Stimulated activated CD4-positive, alpha-beta T cell treated with anti-CD3 and anti-CD28 coated beads, TNF-alpha, amount 100 ng/mL, for 48 hours (primary cell): ENCODE measurements around the gene CTDP1.
A peak's percentile ranks its signal among the peaks of the same experiment; 100 is the strongest.

Experiments used
- DNase-seq, 3 donors: peaks; one replicate each; pipeline ENCODE4 v3.0.0-alpha.2; 2020; ENCODE audit warnings: low read depth in 3 of 3

Gene CTDP1

DNA sequence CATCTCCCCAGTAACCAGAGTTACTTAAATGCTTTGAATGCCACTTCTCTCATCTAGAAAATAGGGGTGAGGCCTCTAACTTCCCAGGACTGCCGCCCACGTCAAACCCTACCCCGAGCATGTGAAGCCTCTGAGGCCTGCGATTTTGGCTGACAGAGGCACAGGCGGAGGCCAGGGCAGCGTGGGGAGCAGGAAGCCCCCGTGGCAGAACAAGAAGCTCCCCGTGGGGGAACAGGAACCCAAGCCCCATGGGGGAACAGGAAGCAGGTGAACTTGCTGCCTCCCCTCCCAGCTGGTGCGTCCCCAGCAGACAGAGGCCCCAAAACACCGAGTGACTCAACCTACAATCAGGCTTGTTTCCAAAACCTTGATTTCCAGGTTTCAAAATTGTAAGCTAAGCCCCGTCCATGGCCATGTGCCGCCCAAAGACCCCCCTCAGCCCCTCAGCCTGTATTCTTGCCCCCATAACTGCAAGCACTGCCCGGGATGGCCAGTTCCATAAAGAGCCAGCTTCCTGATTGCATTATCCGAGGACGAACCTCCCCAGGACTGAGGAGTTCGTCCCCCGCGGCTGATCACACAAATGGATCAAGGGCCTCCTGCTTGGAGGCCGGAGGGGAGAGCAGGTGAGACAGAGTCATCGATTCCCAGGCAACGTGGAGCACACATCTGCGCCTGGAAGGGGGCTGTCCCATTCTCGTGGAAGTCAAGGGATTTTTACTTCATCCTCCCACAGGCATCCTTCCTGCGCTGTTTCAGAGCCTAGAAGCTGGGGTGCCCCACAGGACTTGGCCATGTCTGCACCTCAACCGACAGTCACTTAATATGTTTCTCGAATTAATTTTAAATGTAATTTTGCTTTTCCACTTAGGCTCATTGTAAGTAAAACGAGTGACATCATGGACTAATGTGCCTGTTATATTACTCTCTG is 36.3 kb upstream of the CTDP1 start:
- no peak for DNase-seq

DNA sequence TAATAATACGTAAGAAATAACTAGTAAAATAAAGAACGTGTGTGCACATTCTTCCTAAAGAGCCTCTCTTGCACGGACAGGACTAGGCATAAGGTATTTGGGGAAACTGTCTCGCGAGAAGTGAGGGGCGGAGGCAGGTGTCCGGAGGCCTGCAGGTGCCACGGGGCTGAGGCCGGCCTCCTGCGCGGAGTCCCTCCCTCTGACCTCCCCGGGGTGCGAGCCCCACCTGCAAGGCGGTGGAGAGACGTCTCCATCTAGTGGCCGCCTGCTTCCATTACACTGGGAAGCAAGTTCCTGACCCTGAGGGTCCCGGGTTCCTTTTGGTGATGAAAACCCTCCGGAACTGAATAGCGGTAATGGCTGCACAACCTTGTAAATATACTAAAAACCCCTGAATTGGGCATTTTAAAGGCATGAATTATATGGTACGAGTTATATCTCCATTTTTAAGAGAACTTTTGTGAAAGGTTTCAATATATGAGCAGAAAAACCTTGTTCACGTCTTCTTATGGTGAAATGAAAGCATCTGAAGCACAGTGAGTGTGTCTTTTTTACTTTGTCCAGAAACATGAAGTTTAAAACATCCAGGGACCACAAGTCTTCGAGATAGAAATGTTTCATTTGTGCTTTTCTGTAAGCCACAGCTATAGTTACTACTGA is 35.5 kb upstream of the CTDP1 start:
- DNase-seq, result peak; percentile 47 to 61 (median 59)

DNA sequence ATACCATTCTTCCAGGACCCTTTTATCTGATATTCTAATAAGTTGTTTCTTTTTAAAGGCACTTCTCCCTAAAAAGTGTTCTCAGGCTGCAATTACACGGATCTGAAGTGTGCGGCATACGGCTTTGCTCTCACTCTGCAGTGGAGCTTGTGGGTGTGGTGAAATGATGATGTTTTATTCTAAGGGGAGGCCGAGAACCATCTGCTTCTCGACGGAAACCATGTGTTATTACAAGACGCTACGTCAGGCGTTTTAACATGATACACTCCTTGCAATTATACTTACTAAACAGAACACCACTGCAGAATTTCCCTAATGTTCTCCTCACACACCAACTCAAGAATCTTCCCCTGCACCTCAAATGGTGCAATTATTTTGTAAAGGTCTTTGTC is 34.9 kb upstream of the CTDP1 start:
- no peak for DNase-seq

DNA sequence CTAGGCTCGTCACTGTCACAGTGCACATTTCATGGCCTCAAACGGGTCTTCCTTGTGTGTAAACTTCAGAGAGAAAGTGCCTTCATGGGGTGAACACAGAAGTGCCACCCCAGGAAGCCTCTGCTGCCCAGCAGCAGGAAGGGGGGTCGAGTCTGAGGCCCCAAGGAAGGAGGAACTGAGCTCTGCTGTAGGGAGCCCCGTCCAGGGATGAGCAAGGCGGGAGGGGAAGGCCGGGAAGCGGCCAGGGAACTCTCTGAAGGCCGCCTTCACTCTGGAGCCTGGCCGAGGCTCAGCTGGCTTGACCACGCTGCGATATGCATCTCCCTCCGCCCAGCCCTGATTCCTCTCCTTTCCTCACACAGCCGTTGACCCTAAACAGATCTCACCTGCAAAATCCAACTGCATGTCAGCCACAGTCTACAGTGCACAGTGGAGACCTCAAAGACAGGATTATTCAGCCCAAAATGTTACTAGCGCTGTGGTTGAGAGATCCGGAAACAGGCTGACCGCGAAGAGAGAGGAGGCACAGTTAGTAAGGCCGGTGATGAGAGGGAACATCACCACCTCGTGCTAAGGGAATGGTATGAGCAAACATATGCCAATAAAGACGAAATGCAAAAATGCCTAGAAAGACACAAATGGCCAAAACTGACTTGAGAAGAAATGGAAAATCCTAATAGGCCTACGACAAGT is 34.2 kb upstream of the CTDP1 start:
- no peak for DNase-seq

DNA sequence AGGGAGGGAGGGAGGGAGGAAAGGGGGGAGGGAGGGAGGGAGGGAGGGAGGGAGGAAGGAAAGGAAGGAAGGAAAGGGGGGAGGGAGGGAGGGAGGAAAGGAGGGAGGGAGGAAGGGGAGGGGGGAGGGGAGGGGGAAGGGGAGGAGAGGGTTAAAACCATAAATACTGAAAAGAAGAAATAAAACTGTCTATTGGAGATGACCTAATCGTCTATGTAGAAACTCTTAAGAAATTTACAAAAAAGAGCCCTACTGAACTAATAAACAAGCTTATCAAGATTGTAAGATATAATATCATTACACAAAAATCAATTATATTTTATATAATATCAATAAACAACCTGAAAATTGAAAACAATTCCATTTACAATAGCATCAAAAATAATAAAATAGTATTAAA is 32.3 kb upstream of the CTDP1 start:
- no peak for DNase-seq

DNA sequence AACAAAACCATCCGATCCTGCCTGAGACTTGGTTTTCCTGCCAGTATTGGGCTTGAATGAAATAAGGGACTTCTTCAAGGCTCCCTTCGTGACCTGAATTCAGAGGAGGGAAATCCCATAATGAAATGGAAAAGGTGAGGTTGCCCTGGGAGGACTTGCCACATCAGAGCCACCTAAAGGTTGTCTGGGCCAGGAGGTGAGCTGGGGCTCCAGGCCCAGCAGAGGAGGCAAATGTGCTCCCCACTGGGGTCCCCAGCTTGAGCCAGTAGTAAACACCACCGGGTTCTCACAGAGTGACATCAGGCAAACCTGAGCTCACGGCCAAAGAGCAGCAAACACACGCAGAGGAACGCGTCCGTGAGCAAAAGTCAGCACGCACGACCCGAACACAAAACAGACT is 28.6 kb upstream of the CTDP1 start:
- DNase-seq, result no peak

DNA sequence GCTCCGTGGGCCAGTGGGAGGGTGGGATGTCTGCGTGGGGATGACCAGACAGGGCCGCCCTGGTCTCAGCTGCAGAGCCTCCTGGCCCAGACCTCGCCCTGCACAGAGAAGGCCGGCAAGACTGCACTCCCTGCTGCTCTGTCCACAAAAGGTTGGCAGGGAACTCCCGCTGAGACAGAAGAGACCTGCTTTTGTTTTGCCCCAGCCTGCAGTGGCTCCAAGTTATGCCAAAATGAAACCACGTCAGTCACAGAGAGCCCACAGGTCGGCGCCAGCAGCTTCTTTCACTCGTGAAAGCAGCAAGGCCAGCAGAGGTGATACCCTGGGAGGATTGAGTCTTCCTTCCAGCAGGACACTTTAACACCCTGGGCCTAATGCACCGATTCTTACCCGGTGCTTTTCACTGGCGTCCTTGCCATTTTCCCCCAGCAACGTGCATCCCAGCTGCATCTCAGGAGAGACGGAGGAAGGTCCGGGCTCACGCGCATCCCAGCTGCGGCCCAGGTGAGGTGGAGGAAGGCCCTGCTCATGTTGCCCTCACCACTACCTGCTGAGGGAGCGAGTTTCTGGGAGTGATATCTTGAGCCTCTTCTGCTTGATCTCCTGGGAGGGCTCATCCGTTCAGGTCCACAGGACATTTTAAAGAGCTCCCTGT is 22.1 kb upstream of the CTDP1 start:
- DNase-seq, result no peak

DNA sequence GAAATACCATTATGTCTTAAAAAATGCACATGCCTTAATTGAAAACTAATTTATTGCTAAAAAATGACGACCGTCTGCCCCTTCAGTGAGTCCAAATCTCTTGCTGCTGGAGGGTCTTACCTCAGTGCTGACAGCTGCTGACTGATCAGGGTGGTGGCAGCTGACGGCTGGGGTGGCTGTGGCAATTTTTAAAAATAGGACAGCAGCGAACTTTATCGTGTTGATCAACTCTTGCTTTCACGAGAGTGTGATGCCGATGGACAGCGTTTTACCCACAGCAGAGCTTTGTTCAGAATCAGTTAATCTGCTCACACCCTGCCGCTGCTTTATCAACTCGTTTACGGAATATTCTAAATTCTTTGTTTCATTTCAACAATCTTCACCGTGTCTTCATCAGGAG is 21.2 kb upstream of the CTDP1 start:
- DNase-seq, result no peak

DNA sequence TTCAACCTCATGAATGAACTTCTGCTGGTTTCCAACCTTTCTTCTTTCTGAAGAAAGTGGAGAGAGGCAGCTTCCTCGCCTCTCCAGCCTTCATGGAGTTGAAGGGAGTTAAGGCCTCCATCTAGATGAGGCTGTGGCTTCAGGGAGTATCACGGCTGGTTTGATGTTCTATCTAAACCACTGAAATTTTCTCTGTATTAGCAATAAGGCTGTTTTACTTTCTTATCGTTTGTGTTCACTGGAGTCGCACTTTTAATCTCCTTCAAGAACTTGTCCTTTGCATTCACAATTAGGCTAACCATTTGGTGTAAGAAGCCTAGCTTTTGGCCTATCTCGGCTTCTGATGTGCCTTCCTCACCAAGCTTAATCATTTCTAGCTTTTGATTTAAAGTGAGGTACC is 19.9 kb upstream of the CTDP1 start:
- DNase-seq, result no peak

DNA sequence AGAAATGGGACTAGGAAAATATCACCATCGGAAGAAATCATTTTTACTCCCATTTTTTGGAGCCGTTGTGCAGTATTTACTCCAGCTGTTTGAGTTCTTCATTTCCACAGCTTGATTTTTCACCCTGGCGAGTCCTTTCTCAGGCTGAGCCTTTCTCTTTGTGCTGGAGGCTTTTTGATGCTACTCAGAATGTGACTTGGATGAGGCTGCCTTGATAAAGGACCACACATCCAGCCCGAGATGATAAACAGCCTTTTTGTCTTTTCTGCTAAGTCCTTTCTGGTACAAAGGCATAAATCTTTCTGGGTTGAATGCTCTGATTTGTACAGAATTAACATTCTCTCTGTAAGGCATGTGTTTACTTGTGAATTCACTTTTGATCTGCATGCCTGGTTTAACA is 17.6 kb upstream of the CTDP1 start:
- DNase-seq, result no peak

DNA sequence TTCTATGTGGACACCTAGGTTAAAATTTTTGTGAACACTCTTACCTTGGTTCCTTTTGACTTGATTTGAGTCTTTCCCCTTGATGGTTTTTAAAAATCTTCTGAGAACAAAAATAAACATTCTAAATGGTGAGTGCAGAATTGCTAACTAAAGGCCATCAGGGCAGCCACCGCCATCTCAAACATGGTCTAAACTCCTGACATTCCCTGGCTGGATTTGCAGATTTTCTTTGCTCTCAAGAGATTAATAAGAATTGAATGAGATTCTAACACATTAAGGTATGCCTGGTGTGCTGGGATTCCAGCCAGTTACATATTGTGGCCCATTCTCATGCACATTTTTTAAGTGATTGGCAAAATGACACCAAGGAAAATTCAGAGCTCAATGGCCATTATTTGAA is 17.2 kb upstream of the CTDP1 start:
- no peak for DNase-seq

DNA sequence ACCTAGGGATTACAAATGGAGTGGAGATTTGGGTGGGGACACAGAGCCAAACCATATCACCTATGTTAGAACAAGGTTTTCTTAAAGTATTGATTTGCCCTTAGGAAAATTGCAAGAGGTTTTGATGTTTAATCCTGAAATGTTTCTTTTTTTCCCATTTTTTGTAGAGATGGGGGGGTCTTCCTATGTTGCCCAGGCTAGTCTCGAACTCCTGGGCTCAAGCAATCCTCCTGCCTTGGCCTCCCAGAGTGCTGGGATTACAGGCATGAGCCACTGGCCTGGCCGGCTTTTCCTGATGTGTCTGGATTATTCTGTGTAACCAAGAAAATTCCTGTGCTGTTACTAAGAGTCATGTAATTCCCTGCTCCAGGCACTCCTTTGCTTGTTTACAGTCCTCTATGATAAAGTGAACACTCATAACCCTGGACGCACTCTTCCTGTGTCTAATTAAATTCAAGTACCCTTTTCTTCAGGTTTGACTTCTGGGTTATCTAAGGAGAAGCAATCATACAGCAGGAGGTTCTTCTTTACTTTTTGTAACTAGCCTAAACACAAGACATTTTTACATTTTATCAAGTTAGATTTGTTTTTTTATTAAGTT is 15.0 kb upstream of the CTDP1 start:
- DNase-seq, result no peak

DNA sequence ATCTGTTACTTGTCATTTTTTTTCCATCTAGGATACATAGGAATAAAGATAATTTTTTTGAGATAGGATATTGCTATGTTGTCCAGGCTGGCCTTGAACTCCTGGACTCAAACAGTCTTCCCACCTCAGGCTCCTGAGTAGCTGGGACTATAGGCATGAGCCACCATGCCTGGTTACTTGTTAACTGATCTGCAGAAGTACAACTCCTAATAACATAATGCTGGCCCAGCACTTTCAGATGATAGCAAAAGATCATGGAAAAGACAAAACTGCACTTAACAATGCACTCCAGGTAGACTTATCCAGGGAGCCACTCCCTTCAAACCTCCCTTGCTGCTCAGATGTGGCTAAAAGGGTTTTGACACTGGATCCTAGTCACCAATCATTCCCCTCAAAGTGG is 11.4 kb upstream of the CTDP1 start:
- no peak for DNase-seq

DNA sequence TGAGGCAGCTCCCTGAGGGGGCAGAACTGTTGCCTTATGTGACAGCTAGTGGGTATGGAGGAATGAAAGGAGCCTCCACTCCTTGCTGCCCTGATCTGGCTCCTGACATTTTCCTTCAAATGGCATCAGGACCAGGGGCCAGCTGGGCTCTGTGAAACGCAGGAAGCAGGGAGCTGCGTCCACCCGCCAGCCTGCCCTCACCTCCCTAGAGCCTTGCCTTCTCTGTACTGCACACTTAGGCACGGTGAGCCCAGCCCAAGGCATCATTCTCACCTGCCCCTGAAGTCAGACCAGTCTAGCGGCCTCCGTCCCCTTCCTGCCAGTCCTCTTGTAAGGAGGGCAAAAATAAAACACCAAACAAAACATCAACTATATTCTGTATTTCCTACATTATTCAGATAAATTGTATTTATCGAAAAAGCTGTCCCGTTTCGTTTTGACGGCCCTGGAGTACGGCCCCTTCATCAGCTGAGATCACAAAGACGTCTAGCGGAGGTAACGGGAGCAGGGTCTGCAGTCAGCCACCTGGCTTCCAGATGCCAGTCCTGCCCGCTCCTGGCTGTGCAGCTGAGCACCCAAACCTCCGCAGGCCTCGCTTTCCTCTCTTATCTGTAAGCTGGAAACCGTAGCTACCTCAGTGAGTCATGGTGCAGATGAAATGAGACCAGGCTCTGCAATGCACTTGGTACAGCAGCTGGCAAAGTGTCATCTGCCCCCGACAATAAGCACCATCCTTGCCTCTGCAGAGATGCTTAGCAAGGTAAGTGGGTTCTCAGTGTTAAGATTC is 6.9 kb upstream of the CTDP1 start:
- DNase-seq, result no peak

DNA sequence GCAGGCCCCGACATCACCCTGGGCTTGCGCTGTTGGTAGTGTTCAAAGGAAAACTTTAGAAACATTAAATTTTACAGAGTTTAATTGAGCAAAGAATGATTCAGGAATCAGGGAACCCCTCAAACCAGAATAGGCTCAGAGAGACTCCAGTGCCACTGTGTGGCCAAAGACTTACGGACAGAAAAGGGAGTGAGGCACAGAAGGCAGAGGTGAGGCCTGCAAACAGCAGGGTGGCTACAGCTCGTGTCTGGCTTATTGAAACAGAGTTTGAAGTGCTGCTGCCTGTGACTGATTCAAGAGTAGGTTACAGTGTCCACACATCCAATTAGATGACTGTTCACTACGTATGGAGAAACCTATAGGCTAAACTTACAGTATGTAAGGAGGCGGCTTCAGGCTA is 2.4 kb upstream of the CTDP1 start:
- DNase-seq, result no peak

DNA sequence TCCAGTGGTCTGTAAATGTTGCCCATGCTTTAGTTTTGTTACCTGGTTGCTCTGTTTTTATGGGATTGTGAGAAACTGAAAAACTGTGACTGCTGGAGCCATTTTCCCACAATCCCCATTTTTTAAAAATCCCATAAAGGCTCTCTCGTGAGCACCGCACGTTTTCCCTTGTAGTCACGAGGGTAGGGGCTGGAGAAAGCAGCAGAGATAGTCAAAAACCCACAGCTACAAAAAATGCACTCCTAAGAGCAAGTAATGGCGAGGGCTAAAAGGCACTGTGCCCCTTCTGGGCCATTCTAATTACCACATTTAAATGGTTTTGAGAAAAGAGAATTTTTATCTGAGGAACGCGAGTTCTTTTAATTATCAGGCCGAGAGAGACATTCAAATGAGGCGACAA is 1.8 kb upstream of the CTDP1 start:
- no peak for DNase-seq

DNA sequence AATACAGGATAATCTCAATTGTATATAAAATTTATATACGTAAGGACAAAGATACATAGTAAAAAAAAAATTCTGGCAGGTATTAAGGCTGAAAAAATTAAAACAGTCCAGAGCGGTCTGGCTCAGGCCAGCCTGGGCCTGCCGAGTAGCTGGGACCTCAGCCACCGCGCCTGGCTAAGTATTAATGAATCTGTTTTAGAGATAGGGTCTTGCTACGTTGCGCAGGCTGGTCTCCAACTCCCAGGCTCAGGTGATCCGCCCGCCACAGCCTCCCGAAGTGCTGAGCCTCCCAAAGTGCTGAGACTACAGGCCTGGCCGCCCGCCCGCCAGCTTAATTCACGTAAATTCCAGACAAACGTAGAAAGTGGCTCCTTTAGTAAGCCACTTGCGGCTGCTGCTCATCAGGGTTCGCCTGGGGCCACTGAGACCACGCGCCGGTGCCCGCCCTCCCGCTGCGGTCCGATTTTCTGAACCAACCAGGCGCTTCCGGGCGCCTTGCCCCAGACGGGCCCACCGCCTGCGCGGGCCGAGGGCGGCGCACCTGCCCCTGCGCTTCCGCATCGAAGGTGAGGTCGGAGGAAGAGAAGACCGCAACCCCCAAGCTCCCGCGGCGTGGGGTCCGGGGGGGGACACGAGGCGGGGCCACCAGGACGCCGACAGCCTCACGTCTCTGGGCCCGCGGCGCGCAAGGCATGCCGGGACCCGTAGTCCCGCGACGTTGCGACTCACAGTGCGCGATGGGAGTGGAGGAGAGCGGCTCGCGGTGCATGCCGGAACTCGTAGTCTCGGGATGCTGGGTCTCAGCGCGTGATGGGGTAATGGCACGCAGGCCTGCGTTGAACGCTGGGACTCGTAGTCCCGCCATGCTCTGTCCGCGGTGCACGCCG is 695 bp upstream of the CTDP1 start:
- peak; percentile 93 to 98 (median 95) for DNase-seq

DNA sequence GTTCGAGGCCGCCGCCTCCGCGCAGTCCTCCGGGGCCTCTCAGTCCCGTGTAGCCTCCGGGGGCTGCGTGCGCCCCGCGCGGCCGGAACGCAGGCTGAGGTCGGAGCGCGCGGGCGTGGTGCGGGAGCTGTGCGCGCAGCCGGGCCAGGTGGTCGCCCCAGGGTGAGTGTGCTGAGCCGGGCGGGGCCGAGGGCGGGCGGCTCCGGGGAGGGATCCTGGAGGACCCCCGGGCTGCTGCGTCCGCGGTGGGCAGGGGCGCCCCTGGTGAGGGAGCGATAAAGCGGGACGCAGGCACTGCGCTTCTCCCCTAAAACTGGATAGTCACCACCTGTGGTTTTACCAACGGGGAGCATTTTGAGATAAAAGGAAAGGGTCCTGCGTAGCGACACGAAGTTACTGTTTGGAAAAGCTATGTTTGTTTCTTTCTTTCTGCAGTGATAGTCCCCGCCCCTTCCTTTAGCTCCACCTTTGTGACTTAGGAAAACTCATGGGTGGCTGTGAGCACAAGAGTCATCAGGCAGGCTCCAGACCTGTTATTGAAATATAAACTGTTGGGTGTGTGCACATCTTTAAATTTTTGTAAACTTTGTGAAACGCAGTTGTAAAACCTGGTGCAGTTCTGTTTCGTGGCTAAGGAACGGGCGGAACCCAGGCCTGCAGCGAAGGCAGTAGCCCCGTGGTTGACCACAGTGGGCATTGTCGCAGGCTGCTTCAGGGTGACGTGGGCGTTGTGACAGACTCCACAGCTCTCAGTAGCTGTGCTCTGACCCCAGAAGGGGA is 687 bp downstream of the CTDP1 start:
- peak in 2 of 3 donors; percentile 34 to 45 for DNase-seq

DNA sequence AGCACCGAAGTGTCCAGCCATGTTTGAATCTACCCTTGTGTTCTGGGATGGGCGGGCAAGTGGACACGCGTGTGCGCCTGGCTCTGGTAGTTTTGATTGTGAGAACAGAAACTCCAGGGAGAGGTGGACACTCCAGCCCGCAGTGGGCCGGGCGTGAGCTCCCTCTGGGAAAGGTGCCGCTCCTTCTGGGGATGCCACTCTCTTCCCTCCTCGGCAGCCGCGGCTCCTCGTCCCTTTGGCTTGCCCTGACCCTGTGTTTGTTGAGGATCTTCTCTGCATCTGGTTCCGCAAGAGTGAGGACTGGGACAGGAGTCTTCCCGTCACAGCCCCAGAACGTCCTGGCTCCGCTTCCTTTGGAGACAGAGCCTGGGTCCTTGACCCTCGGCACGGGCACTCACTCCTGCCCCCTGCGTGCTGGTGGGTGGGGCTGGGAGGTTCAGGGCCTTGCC is 1.3 kb downstream of the CTDP1 start:
- no peak for DNase-seq
